ENCODE data around the gene COL28A1.

The COL28A1 gene

DNA sequence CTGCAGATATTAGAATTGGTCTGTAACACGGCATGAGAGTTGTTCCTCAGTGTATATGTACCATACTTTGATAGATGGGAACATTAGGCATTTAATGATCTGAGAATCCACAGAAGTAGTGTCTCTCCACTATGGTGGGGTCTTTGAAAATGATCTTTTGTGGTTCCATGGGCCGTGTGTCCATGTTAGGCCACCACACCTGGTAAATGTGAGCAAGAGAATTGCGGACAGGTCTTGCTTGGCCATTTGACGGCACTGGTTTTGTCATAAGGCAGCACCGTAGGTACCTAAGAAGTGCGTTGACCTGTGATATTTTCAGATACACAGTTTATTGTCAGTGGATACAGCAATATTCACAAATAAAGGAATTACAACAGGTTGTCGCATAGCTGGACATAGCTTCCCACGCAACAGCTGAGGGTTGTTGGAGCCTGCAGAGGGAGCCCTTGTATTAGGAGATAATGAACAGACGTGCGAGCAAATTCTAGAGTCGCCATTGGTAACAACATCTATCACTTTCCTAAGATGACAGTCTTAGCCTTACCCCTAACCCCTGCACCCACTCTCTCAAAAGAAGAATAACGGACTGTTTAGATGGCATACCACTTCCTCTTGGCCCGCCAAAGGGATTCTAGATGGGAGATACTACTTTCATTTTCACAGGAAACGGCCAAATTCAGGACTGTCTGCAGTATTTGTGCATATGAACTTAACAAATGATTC is 111.4 kb downstream of the COL28A1 start:
- peak; percentile 72 for DNase-seq (ENCODE audit: low read depth)

GRCh38 chr7:7422641-7423040 is 113.0 kb downstream of the COL28A1 start:
- TF ChIP-seq, protein P1, sequence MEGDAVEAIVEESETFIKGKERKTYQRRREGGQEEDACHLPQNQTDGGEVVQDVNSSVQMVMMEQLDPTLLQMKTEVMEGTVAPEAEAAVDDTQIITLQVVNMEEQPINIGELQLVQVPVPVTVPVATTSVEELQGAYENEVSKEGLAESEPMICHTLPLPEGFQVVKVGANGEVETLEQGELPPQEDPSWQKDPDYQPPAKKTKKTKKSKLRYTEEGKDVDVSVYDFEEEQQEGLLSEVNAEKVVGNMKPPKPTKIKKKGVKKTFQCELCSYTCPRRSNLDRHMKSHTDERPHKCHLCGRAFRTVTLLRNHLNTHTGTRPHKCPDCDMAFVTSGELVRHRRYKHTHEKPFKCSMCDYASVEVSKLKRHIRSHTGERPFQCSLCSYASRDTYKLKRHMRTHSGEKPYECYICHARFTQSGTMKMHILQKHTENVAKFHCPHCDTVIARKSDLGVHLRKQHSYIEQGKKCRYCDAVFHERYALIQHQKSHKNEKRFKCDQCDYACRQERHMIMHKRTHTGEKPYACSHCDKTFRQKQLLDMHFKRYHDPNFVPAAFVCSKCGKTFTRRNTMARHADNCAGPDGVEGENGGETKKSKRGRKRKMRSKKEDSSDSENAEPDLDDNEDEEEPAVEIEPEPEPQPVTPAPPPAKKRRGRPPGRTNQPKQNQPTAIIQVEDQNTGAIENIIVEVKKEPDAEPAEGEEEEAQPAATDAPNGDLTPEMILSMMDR (IDR thresholded peaks at IDR 0.05; ENCODE audit: insufficient read depth, low read depth, low read length, missing control alignments), result no peak
- H3K4me3 ChIP-seq (ENCODE audit: low read depth, low read length), result no peak overlapping the region
- DNase-seq (ENCODE audit: low read depth), result no peak

More for the DNA sequence above, 111.4 kb downstream of the COL28A1 start:
- TF ChIP-seq, protein P1 (IDR thresholded peaks at IDR 0.05; ENCODE audit: insufficient read depth, low read depth, low read length, missing control alignments), result peak; percentile 60
- H3K4me3 ChIP-seq (ENCODE audit: low read depth, low read length), result peak overlapping the region; percentile 47

DNA sequence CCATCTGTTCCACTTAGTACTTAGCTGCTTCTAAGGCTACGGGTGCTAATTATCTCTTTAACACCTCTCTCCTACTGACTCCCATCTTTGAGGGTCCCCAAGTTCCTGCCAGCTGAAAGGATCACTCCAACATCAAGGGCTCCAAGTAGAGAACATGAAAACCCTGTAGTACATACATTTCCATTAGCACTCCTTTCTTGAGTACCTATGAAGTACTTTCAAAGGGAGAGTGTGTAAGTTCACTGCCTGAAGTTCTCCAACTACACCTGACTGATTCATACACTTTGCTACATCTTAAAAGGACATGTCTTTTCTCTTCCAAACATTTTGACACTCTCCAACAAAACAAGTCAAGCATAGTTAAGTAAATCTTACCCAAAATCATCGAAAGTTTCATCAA is 113.8 kb downstream of the COL28A1 start:
- TF ChIP-seq, protein P1 (IDR thresholded peaks at IDR 0.05; ENCODE audit: insufficient read depth, low read depth, low read length, missing control alignments), result no peak
- no peak overlapping the region for H3K4me3 ChIP-seq (ENCODE audit: low read depth, low read length)
- no peak for DNase-seq (ENCODE audit: low read depth)

GRCh38 chr7:7418997-7419396 is 116.7 kb downstream of the COL28A1 start:
- no peak for DNase-seq (ENCODE audit: low read depth)
- TF ChIP-seq, protein P1 (IDR thresholded peaks at IDR 0.05; ENCODE audit: insufficient read depth, low read depth, low read length, missing control alignments), result no peak
- no peak overlapping the region for H3K4me3 ChIP-seq (ENCODE audit: low read depth, low read length)

DNA sequence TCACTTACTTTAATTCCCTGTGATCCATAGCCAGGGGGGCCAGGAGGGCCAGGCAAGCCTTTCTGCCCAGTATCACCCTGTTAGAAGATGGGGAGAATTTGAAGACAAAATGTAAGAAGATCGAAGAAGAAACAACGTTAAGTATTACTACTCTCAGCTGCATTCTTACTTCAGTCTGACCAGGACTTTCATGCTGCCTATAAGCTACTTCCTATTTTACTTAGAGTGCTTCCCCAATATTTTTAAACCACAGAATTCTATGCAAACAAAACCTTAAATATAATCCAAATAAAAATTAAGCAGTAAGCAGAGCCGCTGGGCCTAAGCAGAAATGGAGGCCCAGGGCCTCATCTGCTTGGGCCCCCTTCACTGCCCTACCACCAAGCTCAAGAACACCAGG is 117.8 kb downstream of the COL28A1 start:
- no peak overlapping the region for H3K4me3 ChIP-seq (ENCODE audit: low read depth, low read length)
- no peak for DNase-seq (ENCODE audit: low read depth)
- TF ChIP-seq, protein P1 (IDR thresholded peaks at IDR 0.05; ENCODE audit: insufficient read depth, low read depth, low read length, missing control alignments), result no peak

DNA sequence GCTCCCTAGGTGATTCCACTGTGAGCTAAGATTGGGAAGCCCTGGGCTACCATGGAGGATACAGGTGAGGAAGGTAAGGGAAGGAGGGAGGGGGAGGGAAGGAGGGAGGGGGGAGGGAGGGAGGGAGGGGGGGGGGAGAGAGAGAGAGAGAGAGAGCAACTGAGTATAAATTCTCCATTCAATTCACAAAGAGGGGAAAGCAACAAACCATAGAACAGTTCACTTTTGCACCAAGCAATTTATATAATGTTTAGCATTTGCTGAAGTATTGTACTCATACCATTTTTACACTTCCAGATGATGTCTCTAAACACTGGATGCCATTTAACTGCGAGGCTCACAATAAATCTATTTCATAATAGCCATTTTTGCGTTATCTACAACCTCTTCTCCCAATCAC is 118.3 kb downstream of the COL28A1 start:
- DNase-seq (ENCODE audit: low read depth), result no peak
- TF ChIP-seq, protein P1 (IDR thresholded peaks at IDR 0.05; ENCODE audit: insufficient read depth, low read depth, low read length, missing control alignments), result no peak
- no peak overlapping the region for H3K4me3 ChIP-seq (ENCODE audit: low read depth, low read length)
